Stimulated activated CD8-positive, alpha-beta memory T cell treated with anti-CD3 and anti-CD28 coated beads, Interleukin-12 subunit alpha, Interleukin-12 subunit beta, amount 100 ng/mL, for 1 hour (primary cell): ENCODE data around the gene ETFRF1.

ENCODE experiments used
- DNase-seq: peaks from one replicate; pipeline ENCODE4 v3.0.0-alpha.2; 2020; ENCODE audit warnings: low read depth

The ETFRF1 gene

GRCh38 chr12:25213338-25213737 lies 18.3 kb downstream of the ETFRF1 start:
- DNase-seq, result no peak

- no peak for DNase-seq
Observed at GRCh38 chr12:25236190-25236589, 41.2 kb downstream of the ETFRF1 start.

- DNase-seq, result no peak
Observed at GRCh38 chr12:25236626-25237025, 41.6 kb downstream of the ETFRF1 start.

- no peak for DNase-seq
Observed at GRCh38 chr12:25241167-25242020, 46.4 kb downstream of the ETFRF1 start.

- DNase-seq, result no peak
Observed at GRCh38 chr12:25242981-25243679, 48.1 kb downstream of the ETFRF1 start.

- no peak for DNase-seq
Observed at GRCh38 chr12:25243680-25243990, 48.6 kb downstream of the ETFRF1 start.

GRCh38 chr12:25245491-25245890 lies 50.5 kb downstream of the ETFRF1 start:
- DNase-seq, result no peak

GRCh38 chr12:25248137-25248536 lies 53.1 kb downstream of the ETFRF1 start:
- DNase-seq, result no peak

GRCh38 chr12:25248732-25249131 lies 53.7 kb downstream of the ETFRF1 start:
- DNase-seq, result no peak

- peak; percentile 21 for DNase-seq
Observed at GRCh38 chr12:25249931-25250738, 55.1 kb downstream of the ETFRF1 start.

- peak; percentile 86 for DNase-seq
Observed at GRCh38 chr12:25250744-25251730, 56.0 kb downstream of the ETFRF1 start, which contains the start of gene KRAS. Gene KRAS, minus strand, starts transcription at chr12:25250929.

- no peak for DNase-seq
Observed at GRCh38 chr12:25251769-25252168, 56.7 kb downstream of the ETFRF1 start.

- DNase-seq, result no peak
Observed at GRCh38 chr12:25252946-25253345, 57.9 kb downstream of the ETFRF1 start.

GRCh38 chr12:25253371-25254068 lies 58.5 kb downstream of the ETFRF1 start:
- DNase-seq, result no peak

- no peak for DNase-seq
Observed at GRCh38 chr12:25254271-25254880, 59.3 kb downstream of the ETFRF1 start.
